ENCODE data around the gene CMSS1.

CMSS1 gene

DNA sequence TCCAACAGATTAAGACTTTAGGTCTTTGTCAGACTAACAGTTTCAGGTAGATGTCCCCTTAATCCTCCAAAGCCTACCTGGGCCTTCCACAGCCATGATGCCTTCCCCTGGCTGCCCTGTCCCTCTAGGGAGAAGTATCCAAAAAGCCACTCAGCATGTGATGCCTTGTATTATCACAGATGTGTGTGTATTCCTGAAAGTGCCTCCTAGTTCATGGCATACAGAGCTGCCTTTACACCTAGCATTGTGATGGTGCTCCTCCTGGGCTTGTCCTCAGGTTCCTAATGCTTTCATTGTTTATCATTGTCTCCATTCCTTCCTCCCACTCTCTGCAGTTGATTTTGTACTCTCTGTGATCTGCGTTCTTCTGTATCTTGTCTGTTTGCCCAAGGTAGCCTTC, 43.6 kb downstream of the CMSS1 start:
- TF ChIP-seq, protein P1, sequence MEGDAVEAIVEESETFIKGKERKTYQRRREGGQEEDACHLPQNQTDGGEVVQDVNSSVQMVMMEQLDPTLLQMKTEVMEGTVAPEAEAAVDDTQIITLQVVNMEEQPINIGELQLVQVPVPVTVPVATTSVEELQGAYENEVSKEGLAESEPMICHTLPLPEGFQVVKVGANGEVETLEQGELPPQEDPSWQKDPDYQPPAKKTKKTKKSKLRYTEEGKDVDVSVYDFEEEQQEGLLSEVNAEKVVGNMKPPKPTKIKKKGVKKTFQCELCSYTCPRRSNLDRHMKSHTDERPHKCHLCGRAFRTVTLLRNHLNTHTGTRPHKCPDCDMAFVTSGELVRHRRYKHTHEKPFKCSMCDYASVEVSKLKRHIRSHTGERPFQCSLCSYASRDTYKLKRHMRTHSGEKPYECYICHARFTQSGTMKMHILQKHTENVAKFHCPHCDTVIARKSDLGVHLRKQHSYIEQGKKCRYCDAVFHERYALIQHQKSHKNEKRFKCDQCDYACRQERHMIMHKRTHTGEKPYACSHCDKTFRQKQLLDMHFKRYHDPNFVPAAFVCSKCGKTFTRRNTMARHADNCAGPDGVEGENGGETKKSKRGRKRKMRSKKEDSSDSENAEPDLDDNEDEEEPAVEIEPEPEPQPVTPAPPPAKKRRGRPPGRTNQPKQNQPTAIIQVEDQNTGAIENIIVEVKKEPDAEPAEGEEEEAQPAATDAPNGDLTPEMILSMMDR (IDR thresholded peaks at IDR 0.05; ENCODE audit: borderline replicate concordance, control extremely low read depth, extremely low read depth, insufficient read depth, missing control alignments): no peak
- no peak for DNase-seq (ENCODE audit: low spot score)
- in situ Hi-C loops (cut with MboI; ENCODE audit: low sequenced_read_pairs, unreplicated experiment): loop anchor here (10.0 kb wide), 1 partner anchor 184 kb away; no protein-coding TSS in a partner anchor

DNA sequence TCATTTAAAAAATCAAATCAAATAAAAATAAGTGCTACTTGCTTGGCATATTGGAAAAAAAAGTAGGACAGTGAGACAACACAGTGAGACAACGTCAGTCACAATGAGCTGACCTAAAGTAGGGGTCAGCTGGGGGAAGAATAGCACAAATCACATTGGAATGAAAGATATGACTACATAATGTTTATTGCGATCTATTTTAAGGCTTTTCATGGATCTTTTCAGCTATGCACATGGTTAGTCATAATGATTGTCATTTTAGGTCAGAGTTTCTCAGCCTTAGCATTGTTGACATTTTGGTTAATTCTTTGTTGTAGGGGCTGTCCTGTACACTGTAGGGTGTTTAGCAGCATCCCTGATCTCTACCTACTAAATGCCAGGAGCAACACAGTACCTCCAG, 44.5 kb downstream of the CMSS1 start:
- in situ Hi-C loops (cut with MboI; ENCODE audit: low sequenced_read_pairs, unreplicated experiment): loop anchor here (10.0 kb wide), 1 partner anchor 183 kb away; no protein-coding TSS in a partner anchor
- no peak for DNase-seq (ENCODE audit: low spot score)
- TF ChIP-seq, protein P1 (IDR thresholded peaks at IDR 0.05; ENCODE audit: borderline replicate concordance, control extremely low read depth, extremely low read depth, insufficient read depth, missing control alignments): no peak

DNA sequence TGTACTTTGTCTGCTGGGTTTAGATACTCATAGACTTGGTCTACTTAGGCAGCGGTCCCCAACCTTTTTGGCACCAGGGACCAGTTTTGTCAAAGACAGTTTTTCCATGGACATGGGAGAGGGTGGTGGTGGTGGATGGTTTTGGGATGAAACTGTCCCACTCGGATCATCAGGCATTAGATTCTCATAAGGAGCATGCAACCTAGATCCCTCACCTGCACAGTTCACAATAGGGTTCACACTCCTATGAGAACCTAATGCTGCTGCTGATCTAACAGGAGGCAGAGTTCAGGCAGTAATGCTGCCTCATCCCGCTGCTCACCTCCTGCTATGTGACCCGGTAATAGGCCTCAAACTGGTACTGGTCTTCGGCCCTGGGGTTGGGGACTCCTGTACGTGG, 45.3 kb downstream of the CMSS1 start:
- TF ChIP-seq, protein P1 (IDR thresholded peaks at IDR 0.05; ENCODE audit: borderline replicate concordance, control extremely low read depth, extremely low read depth, insufficient read depth, missing control alignments): no peak
- in situ Hi-C loops (cut with MboI; ENCODE audit: low sequenced_read_pairs, unreplicated experiment): loop anchor here (10.0 kb wide), 1 partner anchor 182 kb away; no protein-coding TSS in a partner anchor

DNA sequence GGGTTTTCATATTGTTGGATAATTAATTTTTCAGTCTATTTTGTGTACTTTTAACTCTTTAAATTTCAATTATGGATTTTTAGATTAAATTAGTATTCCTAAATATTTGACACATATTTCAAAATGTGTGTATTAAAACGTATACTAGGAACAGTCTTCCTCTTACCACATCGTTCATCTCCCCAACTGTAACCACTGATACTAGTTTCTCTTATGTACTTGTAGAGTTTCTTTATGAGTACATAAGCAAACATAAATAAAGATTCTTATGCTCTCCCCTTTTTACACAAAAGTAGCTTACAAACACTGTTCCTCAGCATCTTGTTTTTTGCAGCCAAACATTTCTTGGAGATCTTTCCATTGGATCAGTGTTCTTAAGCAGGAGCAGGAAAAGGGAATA, 45.9 kb downstream of the CMSS1 start:
- no peak for DNase-seq (ENCODE audit: low spot score)
- in situ Hi-C loops (cut with MboI; ENCODE audit: low sequenced_read_pairs, unreplicated experiment): loop anchor here (10.0 kb wide), 1 partner anchor 181 kb away; no protein-coding TSS in a partner anchor
- TF ChIP-seq, protein P1 (IDR thresholded peaks at IDR 0.05; ENCODE audit: borderline replicate concordance, control extremely low read depth, extremely low read depth, insufficient read depth, missing control alignments): no peak

More for the DNA sequence above, 45.3 kb downstream of the CMSS1 start:
- no peak for DNase-seq (ENCODE audit: low spot score)

DNA sequence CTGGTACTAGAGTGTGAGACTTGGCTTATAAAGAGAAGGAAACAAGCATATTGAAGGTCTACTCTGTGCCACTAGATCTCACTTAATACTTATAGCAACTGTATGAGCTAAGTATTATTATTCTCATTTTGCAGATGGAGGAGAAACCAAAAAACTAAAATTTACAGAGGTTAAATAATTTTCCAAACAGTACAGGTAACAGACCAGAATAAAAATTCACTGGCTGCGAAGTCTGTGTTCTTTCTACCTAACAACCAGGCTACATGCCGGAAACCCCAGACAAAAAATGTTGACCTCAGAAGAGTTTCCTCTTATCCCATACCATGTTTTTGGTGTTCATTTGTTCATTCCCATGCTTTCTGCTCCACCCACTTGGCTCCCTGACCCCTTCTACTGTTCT, 46.6 kb downstream of the CMSS1 start:
- in situ Hi-C loops (cut with MboI; ENCODE audit: low sequenced_read_pairs, unreplicated experiment): loop anchor here (10.0 kb wide), 1 partner anchor 181 kb away; no protein-coding TSS in a partner anchor
- TF ChIP-seq, protein P1 (IDR thresholded peaks at IDR 0.05; ENCODE audit: borderline replicate concordance, control extremely low read depth, extremely low read depth, insufficient read depth, missing control alignments): no peak
- no peak for DNase-seq (ENCODE audit: low spot score)

DNA sequence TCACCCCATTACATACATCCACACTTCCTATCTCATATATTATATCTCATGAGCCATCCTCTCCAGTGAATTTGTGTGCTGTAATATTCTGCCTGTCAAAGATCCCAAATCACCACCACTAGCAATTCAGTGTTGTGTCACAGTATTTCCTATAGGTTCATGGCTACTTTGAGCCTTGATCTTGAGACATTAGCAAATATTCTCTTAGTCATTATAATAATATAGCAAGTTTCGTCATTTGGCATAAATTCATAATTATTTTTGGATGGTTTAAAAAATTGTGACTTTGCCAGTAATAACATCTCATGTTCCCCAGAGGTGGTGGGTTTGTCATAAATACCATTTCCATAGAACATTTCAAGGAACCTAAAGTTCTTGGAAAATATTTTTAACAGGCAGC, 47.7 kb downstream of the CMSS1 start:
- in situ Hi-C loops (cut with MboI; ENCODE audit: low sequenced_read_pairs, unreplicated experiment): loop anchor here (10.0 kb wide), 1 partner anchor 179 kb away; no protein-coding TSS in a partner anchor
- no peak for DNase-seq (ENCODE audit: low spot score)
- TF ChIP-seq, protein P1 (IDR thresholded peaks at IDR 0.05; ENCODE audit: borderline replicate concordance, control extremely low read depth, extremely low read depth, insufficient read depth, missing control alignments): no peak
